GM18505 (cell line): ENCODE measurements around the gene LDAF1.
"Not testable (repeated sequence)": the region's sequence is repeated elsewhere in the genome, so short reads cannot be mapped to it uniquely, and the experiment has no call there.

Experiments used
- ATAC-seq: cut with Tn5 transposase; IDR thresholded peaks from one replicate; pipeline ENCODE4 v1.9.1; 2021; ENCODE audit not compliant: unreplicated experiment
- POLR2A ChIP-seq: IDR thresholded peaks from 4 replicates; pipeline ENCODE4 v1.6.1; 2011; ENCODE audit warnings: borderline replicate concordance; ENCODE audit not compliant: insufficient read depth, insufficient read length; ENCODE audit errors: extremely low read depth

LDAF1 gene

GRCh38 chr16:21172650-21173049 is 14.2 kb downstream of the LDAF1 start:
- no peak for TF ChIP-seq POLR2A
- no peak for ATAC-seq

GRCh38 chr16:21175397-21175796 is 16.9 kb downstream of the LDAF1 start:
- TF ChIP-seq POLR2A = no peak
- ATAC-seq = no peak

GRCh38 chr16:21179126-21179982 is 20.9 kb downstream of the LDAF1 start:
- TF ChIP-seq POLR2A = no peak
- ATAC-seq = no peak

GRCh38 chr16:21179983-21180365 is 21.5 kb downstream of the LDAF1 start:
- TF ChIP-seq POLR2A = no peak
- no peak for ATAC-seq

GRCh38 chr16:21183995-21184394 is 25.5 kb downstream of the LDAF1 start:
- ATAC-seq = no peak
- no peak for TF ChIP-seq POLR2A

- no peak for TF ChIP-seq POLR2A
- no peak for ATAC-seq
Observed at GRCh38 chr16:21184834-21185233, 26.4 kb downstream of the LDAF1 start.

GRCh38 chr16:21185659-21186325 is 27.3 kb downstream of the LDAF1 start:
- no peak for TF ChIP-seq POLR2A

GRCh38 chr16:21186326-21186691 is 27.8 kb downstream of the LDAF1 start:
- TF ChIP-seq POLR2A = no peak
- ATAC-seq = no peak

More at GRCh38 chr16:21185659-21186325, 27.3 kb downstream of the LDAF1 start:
- ATAC-seq = no peak

- no peak for TF ChIP-seq POLR2A
- no peak for ATAC-seq
Observed at GRCh38 chr16:21189311-21189710, 30.8 kb downstream of the LDAF1 start.

- TF ChIP-seq POLR2A = no peak
- no peak for ATAC-seq
Observed at GRCh38 chr16:21190013-21190412, 31.5 kb downstream of the LDAF1 start.

GRCh38 chr16:21190599-21190998 is 32.1 kb downstream of the LDAF1 start:
- no peak for TF ChIP-seq POLR2A
- no peak for ATAC-seq

GRCh38 chr16:21192991-21193390 is 34.5 kb downstream of the LDAF1 start:
- no peak for TF ChIP-seq POLR2A

GRCh38 chr16:21194771-21195301 is 36.4 kb downstream of the LDAF1 start:
- ATAC-seq = no peak
- no peak for TF ChIP-seq POLR2A

More at GRCh38 chr16:21192991-21193390, 34.5 kb downstream of the LDAF1 start:
- ATAC-seq = no peak

- not testable (repeated sequence) for ATAC-seq
Observed at GRCh38 chr16:21195330-21195729, 36.9 kb downstream of the LDAF1 start.

- TF ChIP-seq POLR2A = no peak
- ATAC-seq = no peak
Observed at GRCh38 chr16:21197112-21197511, 38.6 kb downstream of the LDAF1 start.

- no peak for ATAC-seq
- no peak for TF ChIP-seq POLR2A
Observed at GRCh38 chr16:21197621-21198020, 39.1 kb downstream of the LDAF1 start.
